ENCODE results near the gene KIF1A.

Gene KIF1A

DNA sequence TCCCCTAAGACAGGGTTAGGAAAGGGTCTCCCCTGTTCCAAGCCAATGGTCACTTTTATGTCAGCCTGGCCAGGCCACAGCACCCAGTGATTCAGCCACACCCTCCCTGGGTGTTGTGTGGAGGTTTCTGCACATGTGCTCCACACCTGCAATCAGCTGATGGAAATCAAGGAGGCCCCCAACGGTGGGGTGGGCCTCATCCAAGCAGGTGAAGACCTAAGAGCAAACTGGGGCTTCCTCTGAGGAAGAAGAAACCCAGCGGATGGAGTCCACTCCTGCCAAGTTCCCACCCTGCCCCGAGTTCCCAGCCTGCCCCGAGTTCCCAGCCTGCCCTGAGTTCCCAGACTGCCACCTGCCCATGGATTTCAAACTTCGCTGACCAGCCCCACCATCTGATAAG is 55.4 kb downstream of the KIF1A start:
- no peak for DNase-seq

DNA sequence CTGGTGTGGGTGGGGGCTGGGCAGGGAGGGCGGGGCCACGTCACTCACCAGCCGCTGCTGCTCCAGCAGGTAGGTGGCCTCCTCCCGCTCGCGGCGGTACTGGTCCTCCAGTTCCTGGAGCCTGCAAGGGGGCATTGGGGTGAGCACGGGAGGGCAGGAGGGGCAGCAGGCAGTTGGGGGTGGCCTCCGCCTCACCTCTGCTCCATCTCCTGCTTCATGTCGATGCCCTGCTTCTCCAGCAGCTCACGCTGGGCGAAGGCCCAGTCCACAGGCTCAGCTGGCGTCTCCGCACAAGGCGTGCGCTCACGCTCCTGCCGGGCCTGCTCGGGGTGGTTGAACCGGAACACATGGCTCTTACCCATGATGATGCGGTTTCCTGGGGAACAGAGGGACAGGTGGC is 57.0 kb downstream of the KIF1A start:
- no peak for DNase-seq

DNA sequence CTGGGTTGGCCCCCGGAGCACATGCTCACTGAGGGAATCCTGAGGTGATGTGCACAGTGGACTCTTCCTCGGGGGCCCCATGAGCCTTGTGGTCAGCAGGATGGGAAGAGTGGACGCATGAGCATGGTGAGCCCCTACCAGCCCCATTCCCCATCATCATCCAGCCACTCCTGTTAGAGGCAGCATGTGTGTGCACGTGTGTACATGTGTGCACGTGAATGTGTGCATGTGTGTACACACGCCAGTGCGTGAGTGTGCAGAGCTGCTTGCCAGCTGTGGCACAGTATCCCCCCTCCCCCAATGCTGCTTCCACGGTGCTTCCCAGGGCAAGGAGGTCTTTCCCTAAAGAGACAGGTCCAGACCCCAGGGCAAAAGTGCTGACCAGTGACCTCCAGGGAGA is 57.8 kb downstream of the KIF1A start:
- no peak for DNase-seq

DNA sequence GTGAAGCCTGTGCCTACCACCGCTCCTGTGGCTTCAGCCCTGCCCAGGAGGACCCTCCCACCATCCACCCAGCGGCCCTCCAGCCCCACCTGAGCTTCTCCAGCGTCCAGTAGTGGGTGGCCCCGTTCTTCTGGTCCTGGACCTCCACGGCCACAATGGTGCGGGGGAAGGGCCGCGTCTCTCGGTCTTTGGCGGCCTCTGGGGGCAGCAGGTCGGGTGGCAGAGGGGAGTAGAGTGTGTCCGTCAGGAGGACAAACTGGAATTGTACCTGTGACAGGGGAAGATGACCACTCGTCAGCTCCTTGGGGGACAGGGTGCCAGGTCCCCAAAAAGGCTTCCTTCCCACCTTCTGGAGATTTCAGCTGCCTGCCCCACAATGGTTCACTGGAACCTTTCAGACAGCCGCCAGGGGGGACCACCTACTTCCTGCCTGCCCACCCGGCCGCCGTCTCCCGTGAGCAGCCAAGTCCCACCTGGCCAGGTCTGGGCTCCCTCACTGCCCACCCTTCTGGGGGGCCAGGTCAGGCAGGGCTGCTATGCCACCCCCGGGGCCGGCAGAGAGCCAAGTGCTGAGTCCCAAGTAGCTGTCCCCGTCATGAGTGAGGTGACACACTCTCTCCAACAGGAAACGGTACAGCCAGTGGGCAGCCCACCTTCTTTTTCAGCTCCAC is 59.3 kb downstream of the KIF1A start:
- DNase-seq: no peak

DNA sequence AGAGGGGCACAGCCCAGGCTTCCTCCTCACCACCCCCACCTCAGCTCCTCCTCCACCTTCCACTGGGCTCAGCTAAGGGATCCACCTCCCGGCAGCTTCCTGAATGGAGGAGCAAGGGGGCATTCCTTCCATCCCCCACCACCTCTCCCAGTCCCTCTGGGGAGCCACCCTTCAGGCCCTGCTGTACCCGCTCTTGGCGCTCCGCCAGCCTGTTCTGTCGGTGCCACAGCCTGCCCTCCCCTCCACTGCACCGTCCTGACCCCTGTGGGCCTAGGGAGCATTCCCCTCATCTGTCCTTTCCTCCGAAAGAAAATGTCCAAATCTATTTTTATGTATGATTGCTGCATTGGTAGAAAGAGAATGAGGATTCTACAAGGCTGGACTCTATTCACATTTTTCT is 59.9 kb downstream of the KIF1A start:
- DNase-seq: no peak

DNA sequence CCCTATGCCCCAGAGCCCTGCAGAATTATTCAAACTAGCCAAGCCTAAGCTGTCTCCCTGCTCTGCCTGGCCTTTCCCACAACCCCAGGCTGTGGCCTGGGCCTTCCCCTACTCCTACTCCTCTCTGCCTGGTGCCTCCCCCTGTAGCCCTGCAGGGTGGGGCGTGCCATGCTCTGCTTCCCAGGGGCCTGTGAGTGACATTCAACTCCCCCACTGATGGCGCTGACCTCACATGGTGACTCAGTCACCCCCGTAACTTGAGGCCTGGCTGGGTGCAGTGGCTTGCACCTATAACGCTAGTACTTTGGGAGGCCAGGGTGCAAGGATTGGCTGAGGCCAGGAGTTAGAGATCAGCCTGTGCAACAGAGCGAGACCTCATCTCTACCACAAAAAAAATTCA is 60.6 kb downstream of the KIF1A start:
- no peak for DNase-seq

DNA sequence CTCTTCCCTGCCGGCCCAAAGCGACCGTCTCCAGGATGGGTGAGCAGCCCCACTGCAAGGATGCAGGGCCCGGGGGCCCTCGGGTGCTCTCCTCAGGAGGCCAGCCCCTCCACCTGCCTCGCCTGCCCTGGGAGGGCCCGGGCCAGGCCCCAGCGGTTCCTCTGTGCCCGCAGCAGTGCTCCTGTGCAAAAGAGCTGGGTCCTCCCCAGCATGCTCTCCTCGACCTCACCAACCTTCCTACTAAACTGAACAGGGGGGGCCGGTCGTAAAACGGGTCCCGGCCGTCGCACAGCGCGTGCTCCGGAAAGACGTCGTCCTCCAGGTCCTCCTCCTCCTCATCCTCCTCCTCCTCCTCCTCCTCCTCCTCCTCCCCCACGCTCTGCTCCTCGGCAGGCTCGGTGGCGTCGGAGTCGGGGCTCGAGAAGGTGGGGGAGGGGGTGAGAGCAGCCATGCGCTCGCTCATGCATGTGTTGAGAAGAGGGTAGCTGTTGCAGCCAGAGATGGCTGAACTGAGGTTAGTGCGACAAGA is 62.9 kb downstream of the KIF1A start:
- no peak for DNase-seq

DNA sequence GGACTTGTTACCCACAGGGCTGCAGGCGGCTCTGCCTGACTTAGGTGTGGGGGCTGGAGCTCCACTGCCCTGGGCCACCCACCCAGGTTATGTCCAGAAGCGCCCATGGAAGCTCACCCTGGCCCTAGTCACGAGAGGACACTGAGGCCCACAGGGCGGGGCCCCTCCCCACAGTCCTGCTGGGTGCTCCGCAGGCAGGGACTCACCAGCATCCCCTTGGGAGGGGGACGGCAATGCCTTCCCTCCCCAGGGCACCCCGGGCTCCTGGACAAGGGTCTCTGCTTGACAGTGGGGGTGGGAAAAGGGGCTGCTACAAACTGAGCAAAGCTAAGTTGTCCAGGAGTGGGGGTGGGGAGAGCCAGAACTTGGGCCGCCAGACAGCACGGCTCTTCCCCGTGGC is 67.8 kb downstream of the KIF1A start:
- no peak for DNase-seq

DNA sequence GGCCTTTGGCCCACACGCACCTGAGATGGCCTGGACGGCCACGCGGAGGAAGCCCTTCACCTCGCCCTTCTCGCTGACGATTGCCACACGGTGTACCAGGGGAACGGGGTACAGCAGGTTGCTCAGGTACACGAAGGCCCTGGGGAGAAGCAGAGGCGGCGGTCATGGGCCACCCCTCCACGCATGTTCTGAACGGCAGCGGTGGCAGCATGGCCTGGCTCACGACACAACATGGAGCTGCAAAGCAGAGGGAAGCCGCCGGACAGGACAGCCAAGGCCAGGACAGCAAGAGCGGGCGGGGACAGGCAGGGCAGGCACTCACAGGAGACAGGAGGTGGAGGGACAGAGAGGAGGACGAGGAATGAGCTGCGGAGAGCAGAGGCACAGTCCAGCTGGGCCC is 69.6 kb downstream of the KIF1A start:
- DNase-seq: no peak

DNA sequence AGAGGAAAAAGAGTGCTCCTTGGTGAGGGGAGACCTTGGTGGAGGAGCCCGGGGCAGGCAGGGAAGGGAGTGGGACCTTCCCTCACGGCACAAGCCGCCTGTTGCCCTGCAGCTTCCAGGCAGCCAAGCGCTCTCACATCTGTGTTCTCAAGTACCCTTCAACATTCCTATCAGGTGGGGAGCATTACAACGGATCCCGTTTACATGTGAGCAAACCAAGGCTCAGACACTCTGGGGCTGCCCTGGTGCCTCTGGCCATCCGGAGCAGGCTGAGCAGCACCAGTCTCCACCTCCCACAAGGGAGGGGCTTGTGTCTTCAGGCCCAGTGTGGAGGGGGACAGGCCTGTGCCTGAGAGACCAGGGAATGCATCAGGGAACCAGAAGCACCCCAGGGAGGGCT is 70.5 kb downstream of the KIF1A start:
- DNase-seq: no peak

DNA sequence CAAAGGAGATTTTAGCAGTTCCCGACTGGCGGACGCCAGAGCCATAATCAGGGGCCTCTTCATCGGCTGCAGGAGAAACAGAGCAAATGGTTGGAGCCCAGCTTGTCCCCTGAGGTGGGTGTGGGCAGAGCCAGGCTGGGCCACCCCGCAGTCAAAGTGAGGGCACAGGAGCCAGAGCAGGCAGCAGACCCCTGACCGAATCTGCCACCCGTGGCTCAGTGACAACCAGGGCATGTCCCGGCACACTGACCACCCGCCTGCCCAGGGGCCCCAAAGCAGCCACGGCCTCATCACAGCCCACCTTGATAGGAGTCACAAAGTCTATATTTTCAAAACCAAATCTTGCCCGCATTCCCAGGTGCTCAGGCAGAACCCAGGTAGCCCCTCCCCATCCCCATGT is 72.8 kb downstream of the KIF1A start:
- DNase-seq: no peak

DNA sequence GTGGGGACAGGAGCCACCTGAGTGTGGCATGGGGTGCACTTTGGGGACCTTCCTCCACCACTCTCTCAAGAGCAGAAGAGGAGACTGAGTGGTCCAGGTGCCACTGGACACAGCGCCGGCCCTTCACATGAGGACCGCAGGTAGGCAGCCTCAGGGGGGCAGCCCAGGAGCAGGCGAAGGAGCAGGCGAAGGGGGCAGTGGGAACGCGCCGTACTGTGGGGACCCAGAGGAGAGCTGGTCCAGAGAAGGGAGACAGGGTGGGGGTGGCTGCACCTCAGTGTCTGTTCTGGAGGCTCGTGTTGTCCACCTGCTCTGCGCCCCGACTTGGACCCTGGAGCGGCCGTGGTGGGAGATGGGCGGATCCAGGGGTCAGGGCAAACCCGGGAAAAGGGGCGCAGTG is 73.3 kb downstream of the KIF1A start:
- no peak for DNase-seq

DNA sequence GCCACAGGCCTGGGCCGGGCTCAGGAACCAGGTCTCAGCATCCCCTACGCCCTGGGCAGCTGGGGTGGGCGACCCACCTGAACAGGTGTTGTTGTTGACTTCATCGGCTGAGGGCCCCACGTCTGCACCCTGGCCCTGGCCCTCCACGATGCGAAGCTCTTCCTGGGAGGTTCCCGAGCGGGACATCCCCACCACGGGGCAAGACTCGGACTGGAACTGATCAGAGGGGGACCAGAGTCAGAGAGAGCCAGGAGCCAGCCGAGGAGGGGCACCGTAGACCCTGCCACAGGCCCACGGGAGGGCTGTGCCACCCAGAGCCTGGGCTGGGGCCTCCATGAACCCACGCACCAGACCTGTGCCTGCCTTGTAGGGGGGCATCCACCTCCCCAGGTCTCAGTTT is 74.1 kb downstream of the KIF1A start:
- no peak for DNase-seq

DNA sequence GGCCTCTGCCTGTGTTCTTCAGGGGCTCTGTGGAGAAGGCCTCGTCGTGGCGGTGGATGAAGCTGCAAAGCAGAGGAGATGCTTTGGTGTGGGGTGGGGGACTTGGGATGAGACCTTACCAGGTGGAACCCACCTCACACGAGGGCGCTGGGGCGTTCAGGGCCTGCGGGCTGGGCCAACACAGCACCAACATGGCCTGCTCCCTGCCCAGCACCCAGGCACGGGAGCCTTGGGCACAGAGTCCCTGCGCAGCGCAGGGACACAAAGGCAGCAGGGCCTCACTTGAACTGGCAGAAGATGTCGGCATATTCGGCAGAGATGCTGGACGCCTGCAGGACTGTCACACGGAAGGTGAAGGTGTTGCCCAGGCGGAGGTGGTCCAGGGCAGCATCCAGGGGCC is 74.6 kb downstream of the KIF1A start:
- DNase-seq: no peak

DNA sequence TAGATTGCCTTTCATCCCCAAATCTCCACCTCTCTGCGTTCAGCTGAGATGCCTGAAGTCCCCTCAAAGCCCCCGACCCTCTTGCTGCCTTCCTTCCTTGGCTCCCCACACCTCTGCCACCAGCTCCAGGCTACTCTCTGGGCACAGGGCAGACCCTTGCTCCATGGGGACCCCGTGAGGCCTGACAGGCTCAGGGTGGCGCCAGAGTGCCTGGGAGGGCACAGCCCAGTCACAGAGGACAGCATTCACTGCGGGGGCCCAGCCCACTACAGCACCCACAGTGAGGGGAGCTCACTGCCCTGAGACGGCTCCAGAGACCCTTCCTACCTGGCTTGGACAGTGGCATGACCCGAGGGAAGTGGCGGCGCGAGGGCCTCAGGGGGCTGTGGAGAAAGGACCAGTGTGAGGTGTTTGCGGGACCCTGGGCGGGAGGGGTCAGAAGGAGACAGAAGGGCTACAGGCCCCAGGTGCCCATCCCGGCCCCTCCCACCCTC is 77.4 kb downstream of the KIF1A start:
- no peak for DNase-seq

DNA sequence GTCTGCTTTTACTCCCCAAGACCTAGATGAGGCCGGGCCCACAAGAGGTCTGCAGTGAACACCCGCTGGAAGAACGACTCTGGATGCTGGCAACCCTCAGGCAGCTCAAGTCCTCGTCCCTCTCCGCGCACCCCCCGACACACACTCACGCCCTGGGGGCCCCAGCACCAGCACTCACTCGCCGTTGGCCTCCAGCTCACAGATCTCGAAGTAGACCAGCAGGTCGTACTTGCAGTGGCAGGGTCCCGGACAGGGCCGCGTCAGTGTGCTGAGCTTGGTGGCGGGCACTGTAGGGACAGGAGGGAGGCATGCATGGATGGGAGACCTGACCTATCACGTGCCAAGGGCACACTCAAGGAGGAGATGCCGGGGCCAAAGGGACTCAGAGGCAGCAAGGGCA is 78.9 kb downstream of the KIF1A start:
- DNase-seq: no peak

DNA sequence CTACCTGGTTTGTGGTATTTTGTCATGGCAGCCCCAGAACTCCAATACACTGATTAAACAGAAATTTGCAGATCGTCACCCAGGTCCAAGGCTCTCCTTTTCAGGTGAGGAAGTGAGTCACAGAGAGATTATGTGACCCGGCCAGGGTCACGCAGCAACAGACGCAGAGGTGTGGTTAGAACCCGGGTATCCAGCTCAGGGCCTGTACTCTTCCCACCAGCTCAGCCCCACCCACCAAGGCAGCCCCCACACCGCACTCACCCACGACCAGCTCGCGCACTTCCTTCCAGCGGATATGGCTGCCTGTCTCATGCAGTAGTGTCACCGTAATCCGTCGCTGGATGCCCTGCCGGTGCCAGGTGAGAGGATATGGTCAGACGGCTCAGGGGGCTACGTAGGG is 80.2 kb downstream of the KIF1A start:
- DNase-seq: no peak

DNA sequence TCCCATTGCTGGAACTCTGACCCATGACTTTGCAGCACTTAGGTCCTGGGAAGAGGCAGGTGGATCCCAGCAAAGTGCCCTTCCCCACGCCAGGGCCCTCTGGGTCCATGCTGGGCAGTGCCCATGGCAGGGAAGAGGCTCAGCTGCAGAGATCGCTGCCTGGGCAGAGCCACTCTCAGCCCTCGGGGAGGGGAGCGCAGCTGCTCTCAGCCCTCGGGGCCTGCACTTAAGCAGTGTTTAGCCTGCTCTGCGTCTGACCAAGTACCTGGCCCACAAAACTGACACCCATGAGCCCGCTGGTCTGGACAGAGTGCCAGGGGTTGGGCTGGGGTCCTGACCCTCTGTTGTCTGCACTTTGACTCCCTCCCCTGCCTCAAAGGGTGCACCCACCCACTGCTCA is 82.1 kb downstream of the KIF1A start:
- no peak for DNase-seq

DNA sequence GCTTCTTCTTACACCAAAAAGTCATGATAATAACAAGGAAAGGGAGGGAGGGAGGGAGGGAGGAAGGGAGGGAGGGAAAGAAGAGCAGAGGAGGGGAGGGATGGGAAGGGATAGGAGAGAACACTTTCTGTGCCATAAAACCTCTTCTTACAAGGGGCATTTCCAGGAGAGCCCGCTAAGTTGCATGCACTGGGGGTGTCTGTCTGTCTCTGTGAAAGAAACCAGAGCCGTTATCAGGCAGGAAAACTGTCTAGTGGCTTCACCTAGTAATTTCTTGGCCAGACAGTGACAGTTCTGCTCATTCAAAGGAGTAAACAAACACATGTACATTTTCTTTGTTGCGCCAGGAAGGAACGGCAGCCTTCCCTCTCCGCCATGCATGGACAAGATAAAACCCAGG is 82.5 kb downstream of the KIF1A start:
- no peak for DNase-seq

DNA sequence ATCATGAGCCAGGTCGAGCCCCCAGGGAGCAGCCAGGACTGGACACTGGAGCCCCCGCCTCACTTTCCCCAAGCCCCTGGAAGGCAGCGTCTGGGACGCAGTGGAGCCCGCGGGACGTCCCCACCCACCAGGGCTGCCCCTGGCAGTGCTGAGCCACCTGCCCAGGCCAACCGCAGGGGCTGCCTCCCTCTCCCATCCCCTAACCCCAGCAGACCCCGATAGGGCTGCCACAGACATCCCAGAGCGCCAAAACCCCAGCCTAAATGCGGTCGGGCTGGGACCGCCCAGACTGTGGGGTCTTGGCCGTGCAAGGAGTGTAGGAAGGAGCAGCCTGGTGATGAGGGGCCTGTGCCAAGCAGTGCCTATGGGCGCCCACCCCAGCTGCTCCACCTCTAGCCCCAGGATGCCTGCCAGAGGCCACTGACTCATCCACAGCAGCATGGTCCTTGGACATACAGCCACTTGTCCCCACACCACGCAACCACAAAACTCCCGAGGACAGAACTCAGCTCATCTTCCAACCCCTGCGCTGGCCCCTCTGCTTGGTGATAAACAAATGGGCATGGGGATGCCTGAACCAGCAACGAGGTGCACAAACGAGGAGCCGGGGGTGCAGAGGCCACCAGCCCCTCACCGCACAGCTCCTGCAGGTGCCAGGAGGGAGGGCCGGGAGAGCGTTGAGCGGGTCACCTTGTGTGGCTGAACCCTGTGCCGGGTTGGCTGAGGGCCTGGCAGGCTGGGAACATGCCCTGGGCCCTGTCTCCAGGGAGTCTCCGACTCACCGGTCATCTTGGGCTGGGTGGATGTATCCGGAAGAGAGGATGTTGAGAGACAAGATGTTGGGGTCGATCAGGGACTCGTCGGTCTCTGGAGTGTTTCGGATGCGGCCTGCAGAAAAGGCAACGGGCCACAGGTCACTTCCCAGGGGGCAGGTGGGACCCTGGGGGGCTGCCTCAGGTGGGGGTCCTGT is 83.5 kb downstream of the KIF1A start:
- DNase-seq: no peak

DNA sequence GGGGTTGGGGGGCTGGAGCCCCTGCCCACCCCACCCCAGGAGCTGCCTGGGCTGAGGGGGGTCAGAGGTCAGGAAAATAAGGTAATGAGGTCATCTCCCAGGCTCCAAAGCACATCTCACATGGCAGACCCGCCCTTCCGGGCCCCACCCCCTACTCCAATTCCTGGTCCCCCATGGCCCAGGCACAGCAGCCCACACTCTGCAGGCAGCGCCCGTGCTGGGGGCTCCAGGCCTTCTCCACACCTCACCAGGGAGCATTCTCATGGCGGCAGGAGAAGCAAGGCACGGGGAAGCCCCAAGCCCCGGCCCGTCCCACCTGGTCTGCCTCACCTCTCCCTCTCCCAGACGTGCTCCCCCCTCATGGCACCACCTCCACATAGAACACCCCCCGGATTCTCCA is 84.5 kb downstream of the KIF1A start:
- no peak for DNase-seq

DNA sequence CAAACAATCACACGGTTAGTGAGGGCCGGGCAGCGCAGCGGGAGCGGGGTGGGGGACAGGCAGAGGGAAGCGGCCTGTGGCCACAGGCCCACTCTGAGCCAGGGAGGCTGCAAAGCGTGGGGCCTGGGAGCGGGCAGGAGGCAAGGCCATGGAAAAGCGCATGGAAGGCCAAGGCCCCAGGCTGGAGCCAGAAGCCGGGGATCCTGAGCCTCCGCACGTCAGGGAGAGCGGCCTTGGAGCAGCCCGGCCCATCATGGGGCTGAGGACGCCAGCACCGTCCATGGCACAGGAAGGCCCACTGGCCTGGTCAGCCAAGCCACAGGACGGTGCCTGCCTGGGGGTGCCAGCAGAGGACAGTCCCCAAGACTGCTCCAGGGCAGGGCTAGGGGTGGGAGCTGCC is 85.3 kb downstream of the KIF1A start:
- DNase-seq: no peak

DNA sequence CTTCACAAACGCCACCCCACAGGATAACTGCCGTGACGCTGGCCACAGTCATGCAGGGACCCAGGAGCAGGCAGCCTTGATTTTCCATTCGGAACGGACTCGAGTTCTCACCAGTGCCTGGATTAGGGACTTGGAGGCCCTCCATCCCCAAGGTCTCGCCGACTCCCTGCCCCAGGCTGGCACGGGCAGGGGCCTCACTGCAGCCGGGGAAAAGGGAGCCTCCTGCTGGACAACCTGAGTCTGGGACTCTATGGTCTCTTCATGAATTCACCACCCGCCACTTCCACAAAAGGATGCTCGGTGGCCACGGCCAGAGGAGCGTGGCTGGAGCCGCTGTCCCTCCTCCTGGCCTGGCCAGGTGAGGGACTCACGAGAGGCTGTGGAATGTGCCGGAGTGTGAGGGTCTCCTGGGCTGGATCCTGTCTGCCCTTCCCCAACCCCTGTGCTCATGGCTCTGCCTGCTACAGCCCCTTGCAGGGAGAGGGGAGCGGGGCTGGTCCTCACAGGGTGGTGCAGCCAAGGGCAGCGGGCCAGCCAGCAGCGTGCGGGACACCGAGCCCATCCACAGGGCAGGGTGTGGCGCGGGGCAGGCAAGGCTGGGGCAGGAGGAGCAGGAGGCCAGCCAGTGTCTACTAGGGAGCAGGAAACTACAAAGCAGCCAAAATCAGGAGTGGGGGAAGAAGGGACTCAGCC is 86.1 kb downstream of the KIF1A start:
- no peak for DNase-seq
